Measurements from ENCODE around the gene AVP.

GRCh38 chr20:3103369-3104032 is 19.0 kb upstream of the AVP start:
- TF ChIP-seq, protein P1, sequence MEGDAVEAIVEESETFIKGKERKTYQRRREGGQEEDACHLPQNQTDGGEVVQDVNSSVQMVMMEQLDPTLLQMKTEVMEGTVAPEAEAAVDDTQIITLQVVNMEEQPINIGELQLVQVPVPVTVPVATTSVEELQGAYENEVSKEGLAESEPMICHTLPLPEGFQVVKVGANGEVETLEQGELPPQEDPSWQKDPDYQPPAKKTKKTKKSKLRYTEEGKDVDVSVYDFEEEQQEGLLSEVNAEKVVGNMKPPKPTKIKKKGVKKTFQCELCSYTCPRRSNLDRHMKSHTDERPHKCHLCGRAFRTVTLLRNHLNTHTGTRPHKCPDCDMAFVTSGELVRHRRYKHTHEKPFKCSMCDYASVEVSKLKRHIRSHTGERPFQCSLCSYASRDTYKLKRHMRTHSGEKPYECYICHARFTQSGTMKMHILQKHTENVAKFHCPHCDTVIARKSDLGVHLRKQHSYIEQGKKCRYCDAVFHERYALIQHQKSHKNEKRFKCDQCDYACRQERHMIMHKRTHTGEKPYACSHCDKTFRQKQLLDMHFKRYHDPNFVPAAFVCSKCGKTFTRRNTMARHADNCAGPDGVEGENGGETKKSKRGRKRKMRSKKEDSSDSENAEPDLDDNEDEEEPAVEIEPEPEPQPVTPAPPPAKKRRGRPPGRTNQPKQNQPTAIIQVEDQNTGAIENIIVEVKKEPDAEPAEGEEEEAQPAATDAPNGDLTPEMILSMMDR (conservative IDR thresholded peaks at IDR 0.05) = no peak
- TF ChIP-seq ZFX (IDR thresholded peaks at IDR 0.05) = no peak
